HL-60 (cell line): ENCODE measurements around the gene CST9L.

Source experiments
- GABPA ChIP-seq: IDR thresholded peaks from 2 replicates; pipeline ENCODE4 v1.6.1; 2012; ENCODE audit warnings: low read depth
- POLR2AphosphoS5 ChIP-seq: IDR thresholded peaks from 2 replicates; pipeline ENCODE4 v1.6.1; 2012; ENCODE audit warnings: low read depth
- TF ChIP-seq, protein P1 (sequence below): IDR thresholded peaks from one replicate; pipeline ENCODE4 v1.5.1; 2011; ENCODE audit warnings: low read length, control low read depth, inconsistent platforms; ENCODE audit not compliant: insufficient read depth

DNA sequence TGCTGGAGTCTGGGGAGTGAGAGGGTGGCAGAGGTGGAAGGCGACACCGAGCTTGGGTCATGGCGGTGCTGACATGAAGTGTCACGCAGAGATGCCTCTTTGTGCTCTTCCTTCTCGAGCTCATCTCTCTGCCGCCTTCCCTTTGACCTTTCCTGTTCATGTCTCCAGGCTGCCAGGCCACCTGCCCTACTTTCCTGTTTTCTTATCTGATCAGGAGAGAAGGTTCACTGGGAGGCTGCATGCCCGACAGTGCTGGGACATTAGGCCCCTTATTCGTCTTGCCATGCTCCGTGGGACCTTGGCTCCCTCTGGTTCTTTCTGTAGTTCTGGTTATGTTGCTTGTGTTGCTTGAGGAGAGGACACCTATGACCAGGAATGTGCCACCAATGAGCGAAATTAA is 44.1 kb downstream of the CST9L start:
- TF ChIP-seq, protein P1, sequence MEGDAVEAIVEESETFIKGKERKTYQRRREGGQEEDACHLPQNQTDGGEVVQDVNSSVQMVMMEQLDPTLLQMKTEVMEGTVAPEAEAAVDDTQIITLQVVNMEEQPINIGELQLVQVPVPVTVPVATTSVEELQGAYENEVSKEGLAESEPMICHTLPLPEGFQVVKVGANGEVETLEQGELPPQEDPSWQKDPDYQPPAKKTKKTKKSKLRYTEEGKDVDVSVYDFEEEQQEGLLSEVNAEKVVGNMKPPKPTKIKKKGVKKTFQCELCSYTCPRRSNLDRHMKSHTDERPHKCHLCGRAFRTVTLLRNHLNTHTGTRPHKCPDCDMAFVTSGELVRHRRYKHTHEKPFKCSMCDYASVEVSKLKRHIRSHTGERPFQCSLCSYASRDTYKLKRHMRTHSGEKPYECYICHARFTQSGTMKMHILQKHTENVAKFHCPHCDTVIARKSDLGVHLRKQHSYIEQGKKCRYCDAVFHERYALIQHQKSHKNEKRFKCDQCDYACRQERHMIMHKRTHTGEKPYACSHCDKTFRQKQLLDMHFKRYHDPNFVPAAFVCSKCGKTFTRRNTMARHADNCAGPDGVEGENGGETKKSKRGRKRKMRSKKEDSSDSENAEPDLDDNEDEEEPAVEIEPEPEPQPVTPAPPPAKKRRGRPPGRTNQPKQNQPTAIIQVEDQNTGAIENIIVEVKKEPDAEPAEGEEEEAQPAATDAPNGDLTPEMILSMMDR, result no peak
- no peak for TF ChIP-seq POLR2AphosphoS5
- no peak for TF ChIP-seq GABPA
